H4 (cell line): ENCODE measurements around the gene TMC6. TPM values are rescaled to one million over a fixed set of nuclear protein-coding genes. Genes with fewer than 3 reads are reported as not detected.
A peak's percentile ranks its signal among the peaks of the same experiment; 100 is the strongest.
"Not testable (repeated sequence)": the region's sequence is repeated elsewhere in the genome, so short reads cannot be mapped to it uniquely, and the experiment has no call there.

Experiments used
- DNase-seq: peaks from one replicate; pipeline ENCODE4 v3.0.0-alpha.2; 2015; ENCODE audit warnings: low spot score
- total RNA-seq: library from RNA; depleted of rRNA; stranded (reverse); fragments of >200 nt; shearing (Covaris generic); gene quantifications from 2 replicates; pipeline ENCODE4 v1.2.3, GENCODE V29; 2014; rRNA removed

TMC6 gene
- total RNA-seq = 2.7 and 7.9 TPM in 2 replicates

GRCh38 chr17:78128551-78129350 lies at the start of gene TMC6:
Gene TMC6, minus strand, starts transcription at chr17:78128755. Its CDS starts 1,923 bp downstream, at chr17:78126832.
- DNase-seq = no peak

- no peak for DNase-seq
These were observed 48.0 kb upstream of the TMC6 start for GRCh38 chr17:78176548-78177025.

- DNase-seq = no peak
These were observed 47.1 kb upstream of the TMC6 start for GRCh38 chr17:78175643-78175981.

- no peak for DNase-seq
These were observed 46.5 kb upstream of the TMC6 start for GRCh38 chr17:78174870-78175642.

- DNase-seq = no peak
These were observed 45.9 kb upstream of the TMC6 start for GRCh38 chr17:78174346-78174869.

GRCh38 chr17:78173097-78173715 lies 44.7 kb upstream of the TMC6 start:
- DNase-seq = no peak

GRCh38 chr17:78172249-78173051 lies 43.9 kb upstream of the TMC6 start:
- DNase-seq = no peak

- DNase-seq = not testable (repeated sequence)
These were observed 43.2 kb upstream of the TMC6 start for GRCh38 chr17:78171591-78172248.

GRCh38 chr17:78170692-78171590 lies 42.4 kb upstream of the TMC6 start:
- no peak for DNase-seq

GRCh38 chr17:78168903-78169793 lies 40.6 kb upstream of the TMC6 start:
- DNase-seq = peak; percentile 53

GRCh38 chr17:78168242-78168902 lies 39.8 kb upstream of the TMC6 start, which contains the start of gene SYNGR2:
Gene SYNGR2, plus strand, starts transcription at chr17:78168581. Its CDS starts 36 bp downstream, at chr17:78168617.
- peak; percentile 58 for DNase-seq

- DNase-seq = no peak
These were observed 37.9 kb upstream of the TMC6 start for GRCh38 chr17:78166416-78166815.

GRCh38 chr17:78164748-78165607 lies 36.4 kb upstream of the TMC6 start:
- DNase-seq = no peak

GRCh38 chr17:78163881-78164747 lies 35.6 kb upstream of the TMC6 start:
- no peak for DNase-seq

- no peak for DNase-seq
These were observed 31.1 kb upstream of the TMC6 start for GRCh38 chr17:78159575-78160158.
